HuH-7 (cell line): ENCODE measurements around the gene POLR2E.

Source experiments
- DNase-seq: peaks from one replicate; pipeline ENCODE4 v3.0.0; 2011; ENCODE audit warnings: low spot score

Gene POLR2E

DNA sequence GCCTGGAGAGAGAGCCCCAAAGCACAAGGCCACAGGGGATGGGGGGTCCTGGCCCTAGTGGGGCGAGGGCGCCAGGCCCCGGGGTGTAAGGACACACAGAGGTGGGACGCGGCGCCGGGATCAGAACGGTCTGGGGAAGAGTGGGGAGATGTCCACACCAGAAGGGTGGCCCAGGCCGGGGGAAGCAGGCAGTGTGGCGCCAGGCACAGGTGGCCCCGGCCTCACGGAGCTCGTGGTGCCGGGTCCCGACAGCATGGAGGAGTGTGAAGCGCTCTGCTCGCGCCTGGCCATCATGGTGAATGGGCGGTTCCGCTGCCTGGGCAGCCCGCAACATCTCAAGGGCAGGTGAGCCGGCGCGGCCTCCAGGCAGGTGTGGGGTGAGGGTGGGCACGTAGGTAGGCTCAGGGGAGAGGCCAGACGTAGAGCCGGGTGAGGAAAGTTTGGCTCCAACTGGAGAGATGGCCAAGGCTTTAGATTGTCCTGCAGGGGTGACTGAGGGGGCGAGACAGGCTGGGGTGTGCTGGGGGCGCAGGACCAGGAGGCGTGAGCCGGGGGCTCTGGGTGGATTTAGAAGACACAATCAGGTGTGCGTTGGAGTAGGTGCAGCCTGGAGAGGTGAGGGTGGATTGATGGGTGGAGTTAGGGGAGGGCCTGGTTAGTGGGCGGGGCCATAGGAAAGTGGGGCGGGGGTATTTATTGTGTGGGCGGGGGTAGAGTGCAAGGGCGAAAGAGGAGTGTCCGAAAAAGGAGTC is 31.1 kb downstream of the POLR2E start:
- peak; percentile 59 for DNase-seq

DNA sequence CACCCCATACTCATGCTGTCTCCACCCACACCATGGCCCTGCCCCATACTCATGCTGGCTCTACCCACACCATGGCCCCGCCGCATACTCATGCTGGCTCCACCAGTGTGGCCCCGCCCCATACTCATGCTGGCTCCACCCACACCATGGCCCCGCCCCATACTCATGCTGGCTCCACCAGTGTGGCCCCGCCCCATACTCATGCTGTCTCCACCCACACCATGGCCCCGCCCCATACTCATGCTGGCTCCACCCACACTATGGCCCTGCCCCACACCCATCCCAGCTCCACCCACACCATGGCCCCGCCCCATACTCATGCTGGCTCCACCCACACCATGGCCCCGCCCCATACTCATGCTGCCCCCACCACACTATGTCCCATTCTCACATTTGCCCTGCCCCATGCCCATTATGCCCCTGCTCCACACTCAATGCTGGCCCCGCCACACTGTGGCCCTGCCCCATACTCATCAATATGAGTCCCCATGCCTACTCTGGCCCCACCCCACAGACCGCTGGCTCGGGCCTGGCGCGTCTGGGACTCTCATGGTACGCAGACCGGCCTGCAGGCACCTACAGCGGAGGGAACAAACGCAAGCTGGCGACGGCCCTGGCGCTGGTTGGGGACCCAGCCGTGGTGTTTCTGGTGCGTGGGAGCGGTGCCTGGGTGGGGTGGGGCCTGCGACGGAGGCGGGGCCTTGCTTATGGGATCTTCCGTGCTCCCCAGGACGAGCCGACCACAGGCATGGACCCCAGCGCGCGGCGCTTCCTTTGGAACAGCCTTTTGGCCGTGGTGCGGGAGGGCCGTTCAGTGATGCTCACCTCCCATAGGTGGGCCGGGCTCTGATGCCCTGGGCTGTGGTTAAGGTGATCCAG is 31.9 kb downstream of the POLR2E start:
- no peak for DNase-seq

DNA sequence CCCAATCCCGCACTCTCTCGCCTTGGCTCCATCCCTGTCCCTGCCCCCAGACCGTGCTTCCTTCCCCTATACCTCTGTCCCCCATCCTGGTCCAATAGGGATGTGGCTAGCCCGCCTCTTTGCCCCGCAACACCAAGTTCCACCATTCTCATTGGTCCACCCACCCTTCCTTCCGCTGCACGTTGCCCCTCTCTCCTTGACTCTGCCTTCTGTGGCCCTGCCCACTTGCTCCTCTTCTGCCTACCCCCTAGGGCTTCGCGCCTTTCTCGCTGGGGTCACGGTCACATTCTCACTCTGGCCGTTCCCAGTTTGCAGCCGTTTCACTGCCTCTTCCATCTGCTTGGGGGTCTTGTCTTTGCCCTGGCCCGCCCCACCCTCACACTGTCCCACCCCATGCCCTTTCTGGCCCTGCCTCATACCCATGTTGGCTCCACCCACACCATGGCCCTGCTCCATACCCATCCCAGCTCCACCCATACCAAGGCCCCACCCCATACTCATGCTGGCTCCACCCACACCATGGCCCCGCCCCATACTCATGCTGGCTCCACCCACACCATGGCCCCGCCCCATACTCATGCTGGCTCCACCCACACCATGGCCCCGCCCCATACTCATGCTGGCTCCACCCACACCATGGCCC is 32.7 kb downstream of the POLR2E start:
- peak; percentile 67 for DNase-seq

DNA sequence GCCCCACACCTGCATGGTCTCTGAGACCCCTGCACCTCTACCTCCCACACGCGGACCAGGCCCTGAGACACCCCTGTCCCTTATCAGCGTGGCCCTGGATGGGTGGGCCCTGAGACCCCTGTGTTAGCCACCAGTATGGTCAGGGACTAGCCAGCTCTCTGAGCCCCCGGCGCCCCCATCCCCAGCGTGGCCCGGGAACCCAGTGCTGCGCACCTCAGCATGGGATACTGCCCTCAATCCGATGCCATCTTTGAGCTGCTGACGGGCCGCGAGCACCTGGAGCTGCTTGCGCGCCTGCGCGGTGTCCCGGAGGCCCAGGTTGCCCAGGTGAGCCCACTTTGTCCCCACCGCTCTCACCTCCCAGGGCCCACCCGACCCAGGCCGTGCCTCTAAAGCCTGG is 33.2 kb downstream of the POLR2E start:
- DNase-seq, result no peak

DNA sequence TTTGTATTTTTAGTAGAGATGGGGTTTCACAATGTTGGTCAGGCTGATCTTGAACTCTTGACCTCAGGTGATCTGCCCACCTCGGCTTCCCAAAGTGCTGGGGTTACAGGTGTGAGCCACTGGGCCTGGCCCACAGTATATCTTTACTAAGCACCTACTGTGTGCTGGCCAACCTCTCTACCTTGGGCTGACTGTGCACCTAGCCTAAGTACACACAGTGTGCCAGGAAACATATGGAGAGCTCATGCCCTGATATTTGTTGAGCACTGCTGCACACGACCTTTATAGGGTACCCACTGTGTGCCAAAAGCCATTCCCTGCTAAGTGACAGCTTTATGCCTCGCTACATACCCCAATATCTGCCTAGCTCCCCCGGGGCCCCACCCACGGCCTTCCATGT is 34.5 kb downstream of the POLR2E start:
- DNase-seq, result no peak

DNA sequence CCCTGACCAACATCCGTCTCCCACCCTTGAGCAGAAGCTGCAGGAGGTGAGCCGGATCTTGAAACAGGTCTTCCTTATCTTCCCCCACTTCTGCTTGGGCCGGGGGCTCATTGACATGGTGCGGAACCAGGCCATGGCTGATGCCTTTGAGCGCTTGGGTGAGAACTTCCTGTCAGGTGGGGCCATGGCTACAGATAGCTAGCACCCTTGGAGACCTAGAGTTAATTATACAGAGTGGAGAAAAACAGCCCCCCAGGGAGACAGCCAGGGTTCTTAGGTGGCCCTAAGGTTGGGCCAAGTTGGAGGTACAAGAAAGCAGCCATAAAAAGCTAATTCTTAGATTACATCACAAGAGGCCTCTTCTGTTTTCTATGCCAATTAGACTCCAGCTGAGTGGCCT is 37.1 kb downstream of the POLR2E start:
- no peak for DNase-seq

DNA sequence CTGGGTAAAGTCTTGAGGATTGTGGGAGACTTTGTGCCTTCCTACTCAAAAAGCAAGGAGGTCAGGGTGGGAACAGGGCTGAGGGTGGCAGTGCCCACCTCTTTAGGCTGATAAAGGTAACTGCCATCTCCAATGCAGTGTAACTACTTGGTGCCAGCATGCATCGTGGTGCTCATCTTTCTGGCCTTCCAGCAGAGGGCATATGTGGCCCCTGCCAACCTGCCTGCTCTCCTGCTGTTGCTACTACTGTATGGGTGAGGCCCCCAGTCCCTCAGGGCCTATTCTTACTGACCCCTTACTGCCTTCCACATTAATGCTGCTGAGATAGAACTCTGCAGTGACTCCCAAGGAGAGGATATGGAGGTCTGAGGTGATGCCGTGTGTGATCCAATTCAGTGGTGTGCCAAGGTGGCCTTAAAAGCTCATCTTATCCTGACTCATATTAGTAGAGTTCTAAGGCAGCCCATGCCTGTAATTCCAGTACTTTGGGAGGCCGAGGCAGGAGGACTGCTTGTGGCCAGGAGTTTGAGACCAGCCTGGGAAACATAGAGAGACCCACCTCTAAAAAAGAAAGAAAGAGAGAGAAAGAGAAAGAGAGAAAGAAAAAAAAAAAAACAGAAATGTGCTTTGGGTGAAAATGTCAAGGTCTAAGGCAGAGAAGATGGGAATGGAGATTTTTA is 37.9 kb downstream of the POLR2E start:
- no peak for DNase-seq

DNA sequence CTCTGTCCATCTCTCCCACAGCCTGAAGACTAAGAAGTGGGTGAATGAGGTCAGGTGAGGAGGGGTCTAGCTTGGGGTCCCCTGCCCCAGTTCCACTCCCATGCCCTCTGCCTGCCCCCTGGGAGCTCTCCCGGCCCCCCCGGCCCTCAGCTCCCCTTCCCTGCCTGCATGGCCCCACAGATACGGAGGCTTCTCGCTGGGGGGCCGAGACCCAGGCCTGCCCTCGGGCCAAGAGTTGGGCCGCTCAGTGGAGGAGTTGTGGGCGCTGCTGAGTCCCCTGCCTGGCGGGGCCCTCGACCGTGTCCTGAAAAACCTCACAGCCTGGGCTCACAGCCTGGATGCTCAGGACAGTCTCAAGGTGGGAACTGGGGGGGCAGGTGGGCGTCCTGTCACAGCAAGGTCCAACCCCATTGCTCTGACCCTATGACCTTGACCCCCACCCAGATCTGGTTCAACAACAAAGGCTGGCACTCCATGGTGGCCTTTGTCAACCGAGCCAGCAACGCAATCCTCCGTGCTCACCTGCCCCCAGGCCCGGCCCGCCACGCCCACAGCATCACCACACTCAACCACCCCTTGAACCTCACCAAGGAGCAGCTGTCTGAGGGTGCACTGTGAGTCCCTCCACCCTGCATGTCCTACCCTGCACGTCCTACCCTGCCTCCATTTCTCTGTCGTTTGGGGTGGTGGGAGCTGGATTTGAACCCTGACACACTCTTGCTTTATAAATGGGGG is 39.1 kb downstream of the POLR2E start:
- no peak for DNase-seq

DNA sequence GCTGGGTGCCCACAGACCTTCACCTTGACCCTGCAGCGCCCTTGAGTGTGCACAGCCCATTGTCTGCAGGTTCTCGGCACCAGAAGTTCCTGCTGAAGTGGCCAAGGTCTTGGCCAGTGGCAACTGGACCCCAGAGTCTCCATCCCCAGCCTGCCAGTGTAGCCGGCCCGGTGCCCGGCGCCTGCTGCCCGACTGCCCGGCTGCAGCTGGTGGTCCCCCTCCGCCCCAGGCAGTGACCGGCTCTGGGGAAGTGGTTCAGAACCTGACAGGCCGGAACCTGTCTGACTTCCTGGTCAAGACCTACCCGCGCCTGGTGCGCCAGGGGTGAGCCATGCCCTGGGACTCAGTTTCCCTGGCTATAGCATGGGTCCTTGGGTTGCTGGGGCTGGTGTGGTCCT is 40.1 kb downstream of the POLR2E start:
- DNase-seq, result no peak

DNA sequence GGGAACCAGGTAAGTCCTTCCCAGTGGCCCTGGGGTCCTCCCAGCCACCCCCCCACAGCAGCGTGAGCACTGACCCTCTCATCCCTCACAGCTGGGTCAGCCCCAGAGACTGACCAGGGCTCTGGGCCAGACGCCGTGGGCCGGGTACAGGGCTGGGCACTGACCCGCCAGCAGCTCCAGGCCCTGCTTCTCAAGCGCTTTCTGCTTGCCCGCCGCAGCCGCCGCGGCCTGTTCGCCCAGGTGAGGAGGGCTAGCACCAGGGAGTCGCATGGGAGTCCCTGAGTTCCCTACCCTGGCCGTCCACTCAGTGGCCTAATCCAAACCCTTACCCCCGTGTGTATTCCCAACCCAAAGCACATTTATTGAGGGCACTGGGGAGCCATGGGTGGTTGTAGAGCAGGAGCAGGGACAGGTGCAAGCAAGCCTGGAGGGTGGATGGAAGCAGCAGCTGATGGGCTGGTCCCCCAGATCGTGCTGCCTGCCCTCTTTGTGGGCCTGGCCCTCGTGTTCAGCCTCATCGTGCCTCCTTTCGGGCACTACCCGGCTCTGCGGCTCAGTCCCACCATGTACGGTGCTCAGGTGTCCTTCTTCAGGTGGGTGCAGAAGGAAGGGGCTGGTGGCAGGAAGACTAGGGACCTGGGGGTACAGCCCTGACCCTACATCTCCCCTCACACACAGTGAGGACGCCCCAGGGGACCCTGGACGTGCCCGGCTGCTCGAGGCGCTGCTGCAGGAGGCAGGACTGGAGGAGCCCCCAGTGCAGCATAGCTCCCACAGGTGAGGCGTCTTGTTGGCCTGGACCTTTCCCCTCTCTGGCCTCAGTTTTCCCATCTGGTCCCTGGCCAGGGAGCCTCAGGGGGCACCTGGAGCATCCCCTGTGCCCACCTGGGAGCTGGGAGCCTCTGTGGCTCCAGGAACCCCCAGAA is 40.8 kb downstream of the POLR2E start:
- no peak for DNase-seq

DNA sequence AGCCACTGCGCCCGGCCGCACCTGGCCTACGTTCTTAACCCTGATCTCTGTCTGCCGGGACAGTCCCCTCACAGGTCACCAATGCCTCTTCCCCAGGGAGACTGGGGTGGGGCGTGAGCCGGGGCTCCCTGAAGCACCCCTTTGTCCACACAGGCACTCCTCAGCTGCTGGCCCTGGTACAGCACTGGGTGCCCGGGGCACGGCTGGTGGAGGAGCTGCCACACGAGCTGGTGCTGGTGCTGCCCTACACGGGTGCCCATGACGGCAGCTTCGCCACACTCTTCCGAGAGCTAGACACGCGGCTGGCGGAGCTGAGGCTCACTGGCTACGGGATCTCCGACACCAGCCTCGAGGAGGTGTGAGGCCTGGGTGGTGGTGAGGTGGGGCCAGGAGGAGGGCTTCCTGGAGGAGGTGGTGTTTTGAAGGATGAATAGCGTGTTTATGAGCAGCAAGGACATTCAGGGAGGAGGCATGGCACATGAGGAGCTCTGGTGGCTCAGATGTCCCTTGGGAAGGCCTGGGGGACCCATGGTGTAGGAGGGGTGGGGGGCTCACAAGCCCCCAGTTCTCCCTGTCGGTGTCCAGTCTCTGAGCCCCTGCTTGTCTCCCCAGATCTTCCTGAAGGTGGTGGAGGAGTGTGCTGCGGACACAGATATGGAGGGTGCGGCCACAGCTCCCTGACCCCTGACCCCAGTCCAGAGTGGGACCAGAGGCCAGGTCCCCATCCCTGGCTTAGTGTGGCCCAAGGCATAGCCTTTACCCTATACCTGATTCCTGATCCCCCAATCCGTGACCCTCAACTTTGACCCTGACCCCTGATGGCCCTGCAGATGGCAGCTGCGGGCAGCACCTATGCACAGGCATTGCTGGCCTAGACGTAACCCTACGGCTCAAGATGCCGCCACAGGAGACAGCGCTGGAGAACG is 41.7 kb downstream of the POLR2E start:
- DNase-seq, result no peak

DNA sequence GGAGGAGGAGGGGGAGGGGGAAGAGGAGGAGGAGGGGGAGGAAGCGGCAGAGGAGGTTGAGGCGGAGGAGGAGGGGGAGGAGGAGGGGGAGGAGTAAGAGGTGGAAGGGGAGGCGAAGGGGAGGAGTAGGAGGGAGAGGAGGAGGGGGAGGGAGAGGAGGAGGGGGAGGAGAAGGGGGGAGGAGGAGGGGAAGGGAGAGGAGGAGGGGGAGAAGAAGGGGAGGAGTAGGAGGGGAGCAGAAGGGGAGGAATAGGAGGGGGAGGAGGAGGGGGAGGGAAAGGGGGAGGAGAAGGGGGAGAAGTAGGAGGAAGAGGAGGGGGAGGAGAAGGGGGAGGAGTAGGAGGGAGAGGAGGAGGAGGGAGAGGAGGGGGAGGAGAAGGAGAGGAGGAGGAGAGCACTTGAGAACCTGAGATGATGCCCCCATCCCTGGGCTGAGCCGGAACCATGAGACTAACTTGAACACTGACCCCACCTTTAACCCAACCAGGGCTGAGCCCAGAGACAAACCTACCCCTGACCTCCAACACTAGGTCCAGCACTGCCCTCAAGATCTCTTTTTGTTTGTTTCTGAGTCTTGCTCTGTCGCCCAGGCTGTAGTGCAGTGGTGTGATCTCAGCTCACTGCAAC is 42.7 kb downstream of the POLR2E start:
- no peak for DNase-seq

DNA sequence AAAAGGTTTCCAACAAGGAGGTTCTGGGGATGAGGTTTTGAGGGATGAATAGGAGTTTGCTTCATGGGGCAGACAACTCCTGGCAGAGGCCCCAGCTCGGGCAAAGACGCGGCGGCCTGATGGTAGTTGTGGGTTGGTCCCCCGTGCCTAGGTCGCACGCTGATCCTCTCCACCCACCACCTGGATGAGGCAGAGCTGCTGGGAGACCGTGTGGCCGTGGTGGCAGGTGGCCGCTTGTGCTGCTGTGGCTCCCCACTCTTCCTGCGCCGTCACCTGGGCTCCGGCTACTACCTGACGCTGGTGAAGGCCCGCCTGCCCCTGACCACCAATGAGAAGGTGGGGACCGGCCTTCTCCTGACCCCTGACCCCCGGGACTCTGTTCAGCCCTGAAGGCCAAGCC is 43.4 kb downstream of the POLR2E start:
- no peak for DNase-seq

DNA sequence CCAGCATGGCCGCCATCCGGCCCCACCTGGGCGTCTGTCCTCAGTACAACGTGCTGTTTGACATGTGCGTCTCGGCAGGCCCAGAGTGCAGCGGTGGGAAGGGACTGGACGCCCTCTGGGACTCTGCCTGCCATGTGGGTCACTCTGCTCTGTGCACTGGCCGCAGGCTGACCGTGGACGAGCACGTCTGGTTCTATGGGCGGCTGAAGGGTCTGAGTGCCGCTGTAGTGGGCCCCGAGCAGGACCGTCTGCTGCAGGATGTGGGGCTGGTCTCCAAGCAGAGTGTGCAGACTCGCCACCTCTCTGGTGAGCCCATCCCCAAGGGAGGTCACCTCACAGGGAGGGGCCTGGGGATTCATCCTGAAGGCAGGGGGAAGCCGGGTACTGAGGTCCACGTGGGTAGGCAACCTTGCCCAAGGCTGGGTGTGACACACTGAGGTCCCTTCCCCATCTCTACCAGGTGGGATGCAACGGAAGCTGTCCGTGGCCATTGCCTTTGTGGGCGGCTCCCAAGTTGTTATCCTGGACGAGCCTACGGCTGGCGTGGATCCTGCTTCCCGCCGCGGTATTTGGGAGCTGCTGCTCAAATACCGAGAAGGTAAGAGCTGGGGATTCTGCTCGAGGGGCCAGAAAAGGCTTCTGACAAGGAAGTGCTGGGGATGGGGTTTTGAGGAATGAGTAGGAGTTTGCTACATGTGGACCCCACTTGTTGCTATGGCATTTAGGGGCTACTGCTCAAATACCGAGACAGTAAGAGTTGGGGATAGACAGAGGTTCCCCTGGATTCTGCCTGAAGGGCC is 44.0 kb downstream of the POLR2E start:
- DNase-seq, result no peak

DNA sequence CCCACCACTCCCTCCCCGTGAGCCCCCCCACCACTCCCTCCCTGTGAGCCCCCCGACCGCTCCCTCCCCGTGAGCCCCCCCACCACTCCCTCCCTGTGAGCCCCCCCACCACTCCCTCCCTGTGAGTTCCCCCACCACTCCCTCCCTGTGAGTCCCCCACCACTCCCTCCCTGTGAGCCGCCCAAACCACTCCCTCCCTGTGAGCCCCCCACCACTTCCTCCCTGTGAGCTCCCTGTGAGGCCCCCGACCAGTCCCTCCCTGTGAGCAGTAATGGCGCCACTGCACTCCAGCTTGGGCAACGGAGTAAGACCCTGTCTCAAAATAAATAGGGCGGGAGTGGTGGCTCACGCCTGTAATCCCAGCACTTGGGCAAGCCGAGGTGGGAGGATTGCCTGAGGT is 45.4 kb downstream of the POLR2E start:
- no peak for DNase-seq

DNA sequence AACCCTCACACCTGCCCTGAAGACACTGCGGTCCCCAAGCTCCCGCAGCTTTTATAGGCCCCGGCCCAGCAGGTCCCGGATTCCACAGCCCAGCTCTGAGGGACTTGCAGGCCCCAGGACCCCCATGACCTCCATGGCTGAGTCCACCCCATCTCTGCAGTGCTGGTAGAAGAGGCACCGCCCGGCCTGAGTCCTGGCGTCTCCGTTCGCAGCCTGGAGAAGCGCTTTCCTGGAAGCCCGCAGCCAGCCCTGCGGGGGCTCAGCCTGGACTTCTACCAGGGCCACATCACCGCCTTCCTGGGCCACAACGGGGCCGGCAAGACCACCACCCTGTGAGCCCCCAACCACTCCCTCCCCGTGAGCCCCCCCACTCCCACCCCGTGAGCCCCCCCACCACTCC is 46.1 kb downstream of the POLR2E start:
- DNase-seq, result no peak

DNA sequence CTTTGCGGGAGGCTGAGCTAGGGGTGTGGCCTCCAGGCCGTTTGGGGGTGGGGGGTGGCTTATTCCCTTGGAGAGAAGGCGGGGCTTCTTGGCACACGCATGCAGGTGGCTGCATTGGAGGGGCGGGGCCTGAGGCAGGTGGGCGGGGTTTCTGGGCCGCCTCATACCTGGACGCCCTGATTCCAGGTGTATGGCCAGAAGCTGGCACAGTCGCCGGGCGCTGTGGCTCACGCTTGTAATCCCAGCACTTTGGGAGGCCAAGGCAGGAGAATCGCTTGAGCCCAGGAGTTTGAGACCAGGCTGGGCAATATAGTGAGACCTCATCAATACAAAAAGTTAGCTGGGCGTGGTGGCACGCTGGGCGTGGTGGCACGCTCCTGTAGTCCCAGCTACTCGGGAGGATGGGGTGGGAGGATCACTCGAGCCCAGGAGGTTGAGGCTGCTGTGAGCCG is 47.5 kb downstream of the POLR2E start:
- no peak for DNase-seq
